Activated naive CD4-positive, alpha-beta T cell treated with anti-CD3 and anti-CD28 coated beads, Interleukin-2, amount 50 U/mL, for 24 hours (primary cell): ENCODE results near the gene FCHO1.

Experiments
- H3K27ac Mint-ChIP-seq: one replicate; pipeline ENCODE4 v1.8.0; 2021; ENCODE audit warnings: mild to moderate bottlenecking, mixed read lengths
- H3K27me3 Mint-ChIP-seq: one replicate; pipeline ENCODE4 v1.8.0; 2021; ENCODE audit warnings: mixed read lengths
- H3K36me3 Mint-ChIP-seq: one replicate; pipeline ENCODE4 v1.8.0; 2021; ENCODE audit warnings: mixed read lengths
- H3K4me1 Mint-ChIP-seq: one replicate; pipeline ENCODE4 v1.8.0; 2021; ENCODE audit warnings: mixed read lengths
- H3K4me3 Mint-ChIP-seq: one replicate; pipeline ENCODE4 v1.8.0; 2021; ENCODE audit warnings: mild to moderate bottlenecking, mixed read lengths
- H3K9me3 Mint-ChIP-seq: one replicate; pipeline ENCODE4 v1.8.0; 2021; ENCODE audit warnings: mixed read lengths

The FCHO1 gene

GRCh38 chr19:17725422-17726078 lies 25.7 kb upstream of the FCHO1 start:
- peaks cover 23% of the 10 kb centered on the region for H3K4me1 Mint-ChIP-seq
- no peaks in the 10 kb centered on the region for H3K9me3 Mint-ChIP-seq
- H3K27me3 Mint-ChIP-seq: no peaks in the 10 kb centered on the region
- peaks cover 2% of the 10 kb centered on the region for H3K36me3 Mint-ChIP-seq
- H3K27ac Mint-ChIP-seq: no peak overlapping the region
- no peak overlapping the region for H3K4me3 Mint-ChIP-seq

GRCh38 chr19:17726136-17726741 lies 25.0 kb upstream of the FCHO1 start:
- H3K4me3 Mint-ChIP-seq: no peak overlapping the region
- peaks cover 22% of the 10 kb centered on the region for H3K4me1 Mint-ChIP-seq
- H3K9me3 Mint-ChIP-seq: no peaks in the 10 kb centered on the region
- H3K27ac Mint-ChIP-seq: no peak overlapping the region
- no peaks in the 10 kb centered on the region for H3K27me3 Mint-ChIP-seq
- H3K36me3 Mint-ChIP-seq: peaks cover 5% of the 10 kb centered on the region

GRCh38 chr19:17726964-17727773 lies 24.1 kb upstream of the FCHO1 start:
- Mint-ChIP-seq H3K9me3 (no peaks in the 10 kb centered on the region), H3K4me3 (no peak overlapping the region), H3K27me3 (no peaks in the 10 kb centered on the region), H3K4me1 (peaks cover 21% of the 10 kb centered on the region), H3K27ac (no peak overlapping the region), H3K36me3 (peaks cover 7% of the 10 kb centered on the region)

GRCh38 chr19:17727843-17728242 lies 23.4 kb upstream of the FCHO1 start:
- Mint-ChIP-seq H3K9me3 (no peaks in the 10 kb centered on the region), H3K4me3 (no peak overlapping the region), H3K36me3 (peaks cover 7% of the 10 kb centered on the region), H3K27ac (no peak overlapping the region), H3K4me1 (peaks cover 22% of the 10 kb centered on the region), H3K27me3 (no peaks in the 10 kb centered on the region)

GRCh38 chr19:17733127-17733526 lies 18.1 kb upstream of the FCHO1 start:
- Mint-ChIP-seq H3K9me3 (no peaks in the 10 kb centered on the region), H3K27ac (no peak overlapping the region), H3K4me1 (peaks cover 22% of the 10 kb centered on the region), H3K27me3 (no peaks in the 10 kb centered on the region), H3K4me3 (no peak overlapping the region), H3K36me3 (peaks cover 6% of the 10 kb centered on the region)

- no peaks in the 10 kb centered on the region for H3K27me3 Mint-ChIP-seq
- H3K27ac Mint-ChIP-seq: no peak overlapping the region
- H3K36me3 Mint-ChIP-seq: peaks cover 6% of the 10 kb centered on the region
- H3K4me1 Mint-ChIP-seq: peaks cover 24% of the 10 kb centered on the region
- H3K4me3 Mint-ChIP-seq: no peak overlapping the region
- no peaks in the 10 kb centered on the region for H3K9me3 Mint-ChIP-seq
Observed at GRCh38 chr19:17734146-17734545, 17.1 kb upstream of the FCHO1 start.

- H3K4me1 Mint-ChIP-seq: peaks cover 19% of the 10 kb centered on the region
- H3K27me3 Mint-ChIP-seq: no peaks in the 10 kb centered on the region
- H3K27ac Mint-ChIP-seq: no peak overlapping the region
- H3K36me3 Mint-ChIP-seq: peaks cover 6% of the 10 kb centered on the region
- no peaks in the 10 kb centered on the region for H3K9me3 Mint-ChIP-seq
- H3K4me3 Mint-ChIP-seq: no peak overlapping the region
Observed at GRCh38 chr19:17735410-17735809, 15.9 kb upstream of the FCHO1 start.

DNA sequence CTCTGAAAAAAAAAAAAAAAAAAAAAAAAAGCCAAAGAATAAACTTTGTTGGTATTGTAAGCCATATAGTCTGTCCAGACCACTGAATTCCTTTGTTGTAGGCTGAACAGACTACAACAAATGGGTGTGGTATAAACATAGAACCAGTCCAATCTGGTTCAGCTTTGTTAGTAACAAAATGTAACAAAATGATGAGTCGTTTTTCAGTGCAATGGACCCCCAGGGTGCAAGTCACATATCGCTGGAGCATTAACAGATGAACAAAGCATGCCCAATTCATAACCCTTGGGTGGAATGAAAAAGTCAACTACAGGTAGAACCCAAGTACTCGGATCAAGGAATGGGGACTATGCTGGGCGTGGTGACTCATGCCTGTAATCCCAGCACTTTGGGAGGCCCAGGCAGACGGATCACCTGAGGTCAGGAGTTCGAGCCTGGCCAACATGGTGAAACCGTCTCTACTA lies 13.6 kb upstream of the FCHO1 start:
- no peak overlapping the region for H3K27ac Mint-ChIP-seq
- H3K4me1 Mint-ChIP-seq: peaks cover 3% of the 10 kb centered on the region
- no peaks in the 10 kb centered on the region for H3K36me3 Mint-ChIP-seq
- H3K4me3 Mint-ChIP-seq: no peak overlapping the region
- no peaks in the 10 kb centered on the region for H3K27me3 Mint-ChIP-seq
- H3K9me3 Mint-ChIP-seq: no peaks in the 10 kb centered on the region

DNA sequence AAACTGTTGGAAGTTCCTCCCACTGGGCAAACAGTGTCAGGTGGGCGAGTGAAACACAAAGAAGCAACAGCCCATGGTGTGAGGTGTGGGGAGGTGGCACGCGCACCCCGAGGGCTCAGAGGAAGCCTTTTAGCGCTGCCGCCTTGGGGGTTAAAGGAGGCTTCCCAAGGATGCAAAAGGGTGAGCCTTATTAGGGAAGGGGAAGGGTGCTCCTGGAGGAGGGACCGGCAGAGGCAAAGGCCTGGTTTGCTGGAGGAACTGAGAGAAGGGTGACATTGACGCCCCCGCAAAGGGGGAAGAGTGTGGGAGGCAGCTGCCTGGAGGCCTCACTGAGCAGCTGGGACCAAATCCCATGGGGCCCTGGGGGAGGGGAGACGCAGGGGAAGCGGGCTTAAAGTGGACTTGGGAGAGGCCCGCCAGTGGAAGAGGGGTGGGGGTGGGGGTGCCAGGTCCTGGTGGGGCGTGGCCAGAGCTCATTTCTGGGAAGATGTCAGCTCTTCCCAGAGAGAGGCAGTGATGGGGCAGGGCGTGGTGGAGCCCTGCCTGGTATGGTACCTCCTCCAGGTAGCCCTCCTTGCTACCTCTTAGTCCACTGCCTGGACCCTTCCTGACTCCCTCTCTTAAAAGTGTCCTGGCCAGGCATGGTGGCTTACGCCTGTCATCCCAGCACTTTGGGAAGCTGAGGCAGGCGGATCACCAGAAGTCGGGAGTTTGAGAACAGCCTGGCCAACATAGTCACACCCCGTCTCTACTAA lies 12.0 kb upstream of the FCHO1 start:
- Mint-ChIP-seq H3K9me3 (no peaks in the 10 kb centered on the region), H3K27me3 (no peaks in the 10 kb centered on the region), H3K36me3 (no peaks in the 10 kb centered on the region), H3K4me3 (no peak overlapping the region), H3K4me1 (peaks cover 3% of the 10 kb centered on the region), H3K27ac (no peak overlapping the region)

- Mint-ChIP-seq H3K9me3 (no peaks in the 10 kb centered on the region), H3K4me3 (no peak overlapping the region), H3K36me3 (no peaks in the 10 kb centered on the region), H3K27me3 (no peaks in the 10 kb centered on the region), H3K4me1 (peaks cover 8% of the 10 kb centered on the region), H3K27ac (no peak overlapping the region)
Observed at GRCh38 chr19:17741456-17741855, 9.8 kb upstream of the FCHO1 start.

- Mint-ChIP-seq H3K4me3 (no peak overlapping the region), H3K4me1 (peaks cover 23% of the 10 kb centered on the region), H3K36me3 (no peaks in the 10 kb centered on the region), H3K27me3 (no peaks in the 10 kb centered on the region), H3K9me3 (no peaks in the 10 kb centered on the region), H3K27ac (no peak overlapping the region)
Observed at GRCh38 chr19:17743874-17744580, 7.2 kb upstream of the FCHO1 start.

- no peaks in the 10 kb centered on the region for H3K9me3 Mint-ChIP-seq
- H3K27me3 Mint-ChIP-seq: no peaks in the 10 kb centered on the region
- peak overlapping the region; percentile 51 for H3K27ac Mint-ChIP-seq
- H3K36me3 Mint-ChIP-seq: no peaks in the 10 kb centered on the region
- peak overlapping the region; percentile 69 for H3K4me3 Mint-ChIP-seq
- peaks cover 48% of the 10 kb centered on the region for H3K4me1 Mint-ChIP-seq
Observed at GRCh38 chr19:17747205-17748098, 3.8 kb upstream of the FCHO1 start.

DNA sequence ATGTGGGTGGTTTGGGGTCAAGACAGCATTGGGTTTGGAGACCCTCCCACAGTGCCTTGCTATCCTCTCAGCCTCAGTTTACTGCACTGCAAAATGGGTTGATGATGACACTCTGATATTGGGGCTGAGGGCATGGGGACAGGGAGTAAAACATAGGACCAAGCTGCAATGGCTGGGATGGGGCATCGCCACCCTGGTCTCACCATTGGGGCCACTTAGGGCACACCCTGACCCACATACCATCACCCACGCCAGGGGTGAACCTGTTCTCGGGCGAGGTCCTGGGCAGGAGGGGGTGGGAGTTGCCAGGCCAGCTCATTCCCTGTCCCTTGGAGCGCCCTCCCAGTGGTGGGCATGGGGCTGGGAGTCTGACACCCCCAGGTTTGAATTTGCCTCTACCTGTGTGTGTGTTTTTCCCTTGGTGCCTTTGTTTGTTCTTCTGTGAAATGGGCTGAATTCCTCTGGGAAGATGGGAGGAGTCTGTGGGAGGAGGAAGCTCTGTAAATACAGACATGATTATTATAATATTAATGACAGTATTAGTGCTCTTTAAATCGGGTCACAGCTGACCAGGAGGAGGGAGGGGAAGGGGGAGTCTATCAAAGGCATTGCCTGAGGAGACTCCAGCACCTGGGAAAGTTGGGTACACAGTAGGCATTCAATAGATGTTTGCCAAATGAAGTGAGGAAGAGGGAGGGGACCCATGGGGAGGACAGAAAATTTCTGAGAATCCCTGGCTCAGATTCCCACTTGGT lies 2.2 kb upstream of the FCHO1 start:
- H3K9me3 Mint-ChIP-seq: no peaks in the 10 kb centered on the region
- peak overlapping the region; percentile 69 for H3K4me3 Mint-ChIP-seq
- peak overlapping the region; percentile 74 for H3K27ac Mint-ChIP-seq
- no peaks in the 10 kb centered on the region for H3K27me3 Mint-ChIP-seq
- peaks cover 48% of the 10 kb centered on the region for H3K4me1 Mint-ChIP-seq
- H3K36me3 Mint-ChIP-seq: no peaks in the 10 kb centered on the region

- Mint-ChIP-seq H3K9me3 (no peaks in the 10 kb centered on the region), H3K4me1 (peaks cover 51% of the 10 kb centered on the region)
Observed at GRCh38 chr19:17749912-17750317, 1.4 kb upstream of the FCHO1 start.

More at GRCh38 chr19:17749912-17750317, 1.4 kb upstream of the FCHO1 start:
- peak overlapping the region; percentile 69 for H3K4me3 Mint-ChIP-seq
- no peaks in the 10 kb centered on the region for H3K27me3 Mint-ChIP-seq
- peaks cover 2% of the 10 kb centered on the region for H3K36me3 Mint-ChIP-seq
- H3K27ac Mint-ChIP-seq: peak overlapping the region; percentile 74
